Choroid plexus epithelial cell (primary cell): Measurements from ENCODE around the gene LETM1.
A peak's percentile ranks its signal among the peaks of the same experiment; 100 is the strongest.

Experiments used
- DNase-seq: peaks from one replicate; pipeline ENCODE4 v3.0.0-alpha.2; 2010; ENCODE audit warnings: low read depth
- H3K4me3 ChIP-seq: 2 replicates; pipeline ENCODE4 v1.5.1; 2011; ENCODE audit warnings: low read depth, mild to moderate bottlenecking, control low read depth, low read length, moderate library complexity
- TF ChIP-seq, protein P1 (sequence below): conservative IDR thresholded peaks from 2 replicates; pipeline ENCODE4 v1.5.1; 2011; ENCODE audit warnings: low read depth, mild to moderate bottlenecking, control low read depth, inconsistent platforms, low read length, moderate library complexity

LETM1 gene

DNA sequence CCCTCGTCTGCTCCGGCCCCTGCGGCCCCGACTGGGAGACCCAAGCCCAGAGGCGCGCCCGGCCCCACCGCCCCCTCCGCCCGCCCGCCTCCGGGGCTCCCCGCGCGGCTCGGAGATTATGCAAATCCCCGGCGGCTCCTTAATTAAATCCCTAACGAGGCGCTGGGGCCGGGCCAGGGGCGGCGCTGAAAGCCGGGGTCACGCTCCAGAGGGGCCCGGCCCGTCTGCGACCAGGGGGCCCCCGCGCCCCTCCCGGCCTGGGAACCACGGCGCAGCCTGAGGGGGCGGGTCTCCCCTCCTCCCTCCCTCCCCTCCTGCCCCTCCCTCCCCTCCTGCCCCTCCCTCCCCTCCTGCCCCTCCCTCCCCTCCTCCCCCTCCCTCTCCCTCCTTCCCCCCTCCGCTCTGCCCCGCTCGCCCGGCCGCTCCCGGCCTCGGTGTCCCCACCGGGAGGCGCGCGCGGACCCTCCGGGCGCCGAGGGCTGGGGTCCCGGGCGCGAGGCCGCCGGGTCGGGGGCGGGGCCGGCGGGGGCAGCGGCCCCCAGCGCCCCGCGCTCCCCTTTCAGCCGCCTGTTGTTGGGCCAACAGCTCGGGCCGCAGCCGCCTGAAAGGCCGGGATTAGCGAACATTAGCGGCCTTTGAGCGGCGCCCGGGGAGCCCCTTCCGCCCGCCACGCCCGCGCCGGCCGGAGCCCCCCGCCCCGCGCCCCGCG, 88.7 kb downstream of the LETM1 start:
- H3K4me3 ChIP-seq: peak overlapping the region; percentile 40
- TF ChIP-seq, protein P1, sequence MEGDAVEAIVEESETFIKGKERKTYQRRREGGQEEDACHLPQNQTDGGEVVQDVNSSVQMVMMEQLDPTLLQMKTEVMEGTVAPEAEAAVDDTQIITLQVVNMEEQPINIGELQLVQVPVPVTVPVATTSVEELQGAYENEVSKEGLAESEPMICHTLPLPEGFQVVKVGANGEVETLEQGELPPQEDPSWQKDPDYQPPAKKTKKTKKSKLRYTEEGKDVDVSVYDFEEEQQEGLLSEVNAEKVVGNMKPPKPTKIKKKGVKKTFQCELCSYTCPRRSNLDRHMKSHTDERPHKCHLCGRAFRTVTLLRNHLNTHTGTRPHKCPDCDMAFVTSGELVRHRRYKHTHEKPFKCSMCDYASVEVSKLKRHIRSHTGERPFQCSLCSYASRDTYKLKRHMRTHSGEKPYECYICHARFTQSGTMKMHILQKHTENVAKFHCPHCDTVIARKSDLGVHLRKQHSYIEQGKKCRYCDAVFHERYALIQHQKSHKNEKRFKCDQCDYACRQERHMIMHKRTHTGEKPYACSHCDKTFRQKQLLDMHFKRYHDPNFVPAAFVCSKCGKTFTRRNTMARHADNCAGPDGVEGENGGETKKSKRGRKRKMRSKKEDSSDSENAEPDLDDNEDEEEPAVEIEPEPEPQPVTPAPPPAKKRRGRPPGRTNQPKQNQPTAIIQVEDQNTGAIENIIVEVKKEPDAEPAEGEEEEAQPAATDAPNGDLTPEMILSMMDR: no peak
- DNase-seq: no peak

DNA sequence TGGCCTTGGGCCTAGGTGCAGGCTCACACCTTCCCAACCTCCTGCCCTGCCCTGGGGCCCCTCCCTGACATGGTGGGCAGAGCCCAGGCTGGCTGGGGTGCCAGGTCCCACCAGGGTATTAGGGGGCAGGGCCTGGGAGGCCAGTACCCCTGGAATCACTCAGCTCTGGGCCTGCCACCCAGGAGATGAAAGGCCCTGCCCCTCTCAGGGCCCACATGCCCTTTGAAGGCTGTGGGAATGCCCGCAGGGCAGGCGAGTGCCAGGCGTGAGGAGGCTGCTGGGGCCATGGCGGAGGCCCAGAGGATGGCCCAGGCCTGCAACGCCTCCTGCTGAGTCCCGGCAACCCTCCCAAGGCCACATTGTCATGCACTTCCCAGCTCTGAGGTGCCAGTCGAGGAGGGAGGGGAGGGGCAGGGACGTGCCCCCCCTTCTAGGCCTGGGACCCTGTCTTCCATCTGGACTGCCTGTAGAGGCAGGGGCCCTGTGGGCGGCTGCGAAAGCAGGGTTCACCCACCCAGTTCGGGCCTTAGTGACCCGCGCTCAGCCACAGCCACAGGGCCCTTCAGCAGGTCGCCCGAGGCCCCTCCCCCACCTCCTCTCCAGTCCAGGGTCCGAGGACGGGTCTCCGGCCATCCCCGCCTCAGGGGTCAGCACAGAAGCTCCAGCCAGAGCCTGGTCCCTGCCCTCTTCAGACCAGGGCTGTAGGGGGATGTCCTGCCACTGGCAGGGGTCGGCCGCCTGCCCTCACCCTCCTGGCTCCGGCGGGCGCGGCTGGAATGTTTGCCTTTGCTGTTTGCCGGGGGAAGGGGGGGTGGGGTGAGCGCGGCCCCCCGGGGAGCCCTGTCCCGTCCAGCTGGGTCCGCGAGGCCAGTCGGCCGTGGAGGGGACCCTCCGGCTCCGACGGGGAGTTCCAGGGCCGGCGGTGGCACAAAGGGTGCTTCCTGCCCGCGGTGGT, 89.6 kb downstream of the LETM1 start:
- peak overlapping the region; percentile 40 for H3K4me3 ChIP-seq
- no peak for DNase-seq
- TF ChIP-seq, protein P1: no peak

- H3K4me3 ChIP-seq: no peak overlapping the region
- no peak for DNase-seq
- TF ChIP-seq, protein P1: no peak
Observed at GRCh38 chr4:1765409-1766072, 90.4 kb downstream of the LETM1 start.

DNA sequence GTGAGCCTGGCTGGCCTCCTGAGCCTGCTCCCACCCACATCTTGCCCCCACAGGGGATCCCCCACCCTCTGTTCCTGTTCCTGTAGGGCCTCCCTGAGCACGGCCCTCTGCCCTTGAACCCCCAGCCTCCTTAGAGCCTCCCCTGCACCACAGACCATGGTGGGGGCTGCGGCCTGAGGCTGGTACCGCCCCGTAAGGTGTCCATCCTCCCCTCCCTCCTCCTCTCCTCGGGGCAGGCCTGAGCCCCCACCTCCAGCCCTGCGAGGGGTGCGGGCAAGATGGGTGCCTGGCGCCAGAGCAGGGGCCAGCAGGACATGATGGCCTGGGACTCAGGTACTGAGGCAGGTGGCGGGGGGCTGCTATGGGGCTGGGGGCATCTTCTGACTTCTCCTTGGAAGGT, 91.3 kb downstream of the LETM1 start:
- TF ChIP-seq, protein P1: no peak
- H3K4me3 ChIP-seq: no peak overlapping the region
- DNase-seq: no peak

DNA sequence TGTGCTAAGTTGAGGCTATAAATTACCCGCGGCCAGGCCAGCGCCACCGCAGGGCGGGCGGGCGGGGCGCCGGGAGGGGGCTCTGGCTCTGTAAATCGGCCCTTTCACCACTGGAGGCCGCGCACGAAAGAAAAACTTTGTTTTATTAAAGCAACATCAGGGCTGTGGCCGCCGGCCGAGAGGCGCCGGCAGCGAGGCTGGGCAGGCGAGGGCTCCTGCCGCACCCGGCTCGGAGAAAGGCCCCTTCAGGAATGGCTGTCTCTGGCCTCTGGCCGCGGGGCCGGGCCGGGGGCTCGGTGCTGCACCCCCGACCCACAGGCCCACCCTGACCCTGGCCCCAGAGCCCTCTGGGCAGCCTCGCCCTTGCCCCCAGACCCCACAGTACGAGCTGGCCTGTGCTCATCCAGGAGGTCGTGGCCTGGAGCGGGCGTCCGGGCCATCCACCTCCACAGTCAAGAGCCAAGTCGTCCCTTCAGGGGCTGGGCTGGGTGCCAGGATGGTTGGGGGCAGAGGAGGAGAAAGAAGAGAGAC, 92.3 kb downstream of the LETM1 start:
- peak; percentile 60 for DNase-seq
- H3K4me3 ChIP-seq: peak overlapping the region; percentile 22
- TF ChIP-seq, protein P1: peak; percentile 28

DNA sequence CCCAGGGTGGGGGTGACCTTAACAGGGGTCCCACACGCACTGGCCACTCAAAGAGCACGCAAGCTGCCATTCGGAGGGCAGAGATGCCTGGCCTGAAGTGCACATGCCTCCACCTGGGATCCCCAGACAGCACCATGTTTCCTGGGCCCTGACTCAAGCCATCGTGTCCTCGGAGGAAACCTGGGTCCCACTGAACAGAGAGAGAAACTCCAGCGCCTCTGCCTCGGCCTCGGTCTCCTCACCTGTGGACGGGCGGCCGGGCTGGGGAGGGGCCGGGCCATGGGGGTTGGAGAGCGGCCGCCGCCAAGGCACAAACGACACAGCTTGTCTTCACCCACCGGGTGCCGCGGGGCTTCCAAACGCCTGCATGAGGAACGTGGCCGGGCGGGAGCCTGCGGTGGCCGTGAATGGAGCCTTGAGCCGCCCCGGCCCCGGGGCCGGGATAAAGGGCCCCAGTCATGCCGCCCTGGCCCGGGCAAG, 92.8 kb downstream of the LETM1 start:
- no peak overlapping the region for H3K4me3 ChIP-seq
- no peak for DNase-seq
- TF ChIP-seq, protein P1: no peak
